H9 (cell line): ENCODE results near the gene CAPN5. TPM values are rescaled to one million over a fixed set of nuclear protein-coding genes. Genes with fewer than 3 reads are reported as not detected.
A peak's percentile ranks its signal among the peaks of the same experiment; 100 is the strongest.

Source experiments
- DNase-seq: peaks from one replicate; pipeline ENCODE4 v3.0.0-alpha.2; 2017
- H2AFZ ChIP-seq: one replicate; pipeline ENCODE4 v1.6.1; 2013; ENCODE audit warnings: mild to moderate bottlenecking, low read length, control low read depth, moderate library complexity
- H2AK5ac ChIP-seq: 2 replicates; pipeline ENCODE4 v1.6.1; 2013; ENCODE audit warnings: low read length, control low read depth, mixed read lengths; ENCODE audit not compliant: insufficient read length
- H2BK120ac ChIP-seq: one replicate; pipeline ENCODE4 v1.6.1; 2013; ENCODE audit warnings: low read depth, mild to moderate bottlenecking, low read length, control low read depth, inconsistent platforms; ENCODE audit not compliant: poor library complexity, severe bottlenecking
- H2BK12ac ChIP-seq: 2 replicates; pipeline ENCODE4 v1.6.1; 2013; ENCODE audit warnings: low read length, control low read depth, mixed read lengths, low read depth; ENCODE audit not compliant: insufficient read length
- H2BK15ac ChIP-seq: 2 replicates; pipeline ENCODE4 v1.6.1; 2013; ENCODE audit warnings: low read depth, low read length, control low read depth
- H2BK20ac ChIP-seq: one replicate; pipeline ENCODE4 v1.6.1; 2013; ENCODE audit warnings: low read depth, mild to moderate bottlenecking, low read length, control low read depth, inconsistent platforms; ENCODE audit not compliant: poor library complexity, severe bottlenecking
- H2BK5ac ChIP-seq: 2 replicates; pipeline ENCODE4 v1.6.1; 2013; ENCODE audit warnings: low read length, control low read depth, mixed read lengths; ENCODE audit not compliant: insufficient read length
- H3K14ac ChIP-seq: 2 replicates; pipeline ENCODE4 v1.6.1; 2013; ENCODE audit warnings: low read length, control low read depth; ENCODE audit not compliant: insufficient read depth
- H3K18ac ChIP-seq: 2 replicates; pipeline ENCODE4 v1.6.1; 2013; ENCODE audit warnings: low read depth, mild to moderate bottlenecking, mixed read lengths, low read length, control low read depth; ENCODE audit not compliant: insufficient read length
- H3K23ac ChIP-seq: 2 replicates; pipeline ENCODE4 v1.6.1; 2013; ENCODE audit warnings: low read length, control low read depth, mixed read lengths, low read depth; ENCODE audit not compliant: insufficient read length
- H3K23me2 ChIP-seq: 2 replicates; pipeline ENCODE4 v1.6.1; 2013; ENCODE audit warnings: low read depth, mild to moderate bottlenecking, mixed read lengths, low read length, control low read depth; ENCODE audit not compliant: insufficient read length, poor library complexity, severe bottlenecking
- H3K27ac ChIP-seq: 2 replicates; pipeline ENCODE4 v1.5.1; 2013; ENCODE audit warnings: low read length, control low read depth, mixed read lengths, low read depth; ENCODE audit not compliant: insufficient read length
- H3K27me3 ChIP-seq: 2 replicates; pipeline ENCODE4 v1.6.1; 2013; ENCODE audit warnings: low read length, control low read depth, inconsistent platforms; ENCODE audit not compliant: insufficient read depth
- H3K4ac ChIP-seq: 2 replicates; pipeline ENCODE4 v1.6.1; 2013; ENCODE audit warnings: low read depth, mild to moderate bottlenecking, control low read depth, inconsistent platforms, low read length, moderate library complexity
- H3K4me1 ChIP-seq: 2 replicates; pipeline ENCODE4 v1.6.1; 2013; ENCODE audit warnings: low read length, control low read depth, inconsistent platforms; ENCODE audit not compliant: insufficient read depth
- H3K4me2 ChIP-seq: 2 replicates; pipeline ENCODE4 v1.6.1; 2013; ENCODE audit warnings: low read length, control low read depth, mixed read lengths; ENCODE audit not compliant: insufficient read length, insufficient read depth
- H3K56ac ChIP-seq: 2 replicates; pipeline ENCODE4 v1.6.1; 2013; ENCODE audit warnings: low read depth, mild to moderate bottlenecking, mixed read lengths, low read length, control low read depth; ENCODE audit not compliant: insufficient read length
- H3K79me1 ChIP-seq: 2 replicates; pipeline ENCODE4 v1.6.1; 2013; ENCODE audit warnings: low read depth, mild to moderate bottlenecking, moderate library complexity, low read length, control low read depth, inconsistent platforms; ENCODE audit not compliant: insufficient read depth, poor library complexity, severe bottlenecking
- H3K79me2 ChIP-seq: 2 replicates; pipeline ENCODE4 v1.6.1; 2013; ENCODE audit warnings: low read length, control low read depth, inconsistent platforms; ENCODE audit not compliant: insufficient read depth
- H3K9ac ChIP-seq: 2 replicates; pipeline ENCODE4 v1.6.1; 2013; ENCODE audit warnings: low read length, control low read depth, mixed read lengths; ENCODE audit not compliant: insufficient read length; ENCODE audit errors: extremely low read depth
- H3K9me3 ChIP-seq: one replicate; pipeline ENCODE4 v1.6.1; 2013; ENCODE audit warnings: low read depth, low read length, inconsistent platforms; ENCODE audit not compliant: control insufficient read depth
- H3T11ph ChIP-seq: one replicate; pipeline ENCODE4 v1.6.1; 2013; ENCODE audit warnings: mild to moderate bottlenecking, low read length, control low read depth, inconsistent platforms
- H4K20me1 ChIP-seq: one replicate; pipeline ENCODE4 v1.6.1; 2013; ENCODE audit not compliant: control insufficient read depth, insufficient read length, insufficient read depth
- H4K5ac ChIP-seq: 2 replicates; pipeline ENCODE4 v1.6.1; 2013; ENCODE audit warnings: low read depth, mild to moderate bottlenecking, mixed read lengths, low read length, control low read depth; ENCODE audit not compliant: insufficient read length
- H4K8ac ChIP-seq: replicated peaks from 2 replicates; pipeline ENCODE4 v1.6.1; 2013; ENCODE audit warnings: low read length, control low read depth, mixed read lengths, low read depth; ENCODE audit not compliant: insufficient read length
- H4K91ac ChIP-seq: 2 replicates; pipeline ENCODE4 v1.6.1; 2013; ENCODE audit warnings: low read depth, mild to moderate bottlenecking, moderate library complexity, mixed read lengths, low read length, control low read depth; ENCODE audit not compliant: insufficient read length
- H3K27ac Mint-ChIP-seq, 3 experiments: 2 replicates in 2 of 3; 3 replicates in 1 of 3; pipeline ENCODE4 v1.8.0; 2020 to 2021; ENCODE audit warnings: mixed read lengths in 3 of 3, mild to moderate bottlenecking in 1 of 3, moderate library complexity in 1 of 3
- H3K27me3 Mint-ChIP-seq: 2 replicates; pipeline ENCODE4 v1.8.0; 2021; ENCODE audit warnings: low read depth, mild to moderate bottlenecking, moderate library complexity, mixed read lengths
- H3K36me3 Mint-ChIP-seq, 3 experiments: 2 replicates in 2 of 3; 3 replicates in 1 of 3; pipeline ENCODE4 v1.8.0; 2020 to 2021; ENCODE audit warnings: low read depth in 3 of 3, mixed read lengths in 3 of 3; ENCODE audit not compliant: insufficient read depth in 1 of 3
- H3K4me1 Mint-ChIP-seq, 2 experiments: 2 replicates each; pipeline ENCODE4 v1.8.0; 2020; ENCODE audit warnings: mixed read lengths in 2 of 2
- H3K4me3 Mint-ChIP-seq, 2 experiments: 2 replicates in 1 of 2; 3 replicates in 1 of 2; pipeline ENCODE4 v1.8.0; 2020 to 2021; ENCODE audit warnings: mild to moderate bottlenecking in 2 of 2, mixed read lengths in 2 of 2, moderate library complexity in 1 of 2
- H3K9me3 Mint-ChIP-seq, 2 experiments: 2 replicates in 1 of 2; 3 replicates in 1 of 2; pipeline ENCODE4 v1.8.0; 2020; ENCODE audit warnings: mild to moderate bottlenecking in 2 of 2, mixed read lengths in 2 of 2, moderate library complexity in 1 of 2
- CTCF ChIP-seq: fragments of 200-600 bp; sonication (generic); conservative IDR thresholded peaks from 3 replicates; pipeline ENCODE4 v1.8.0; 2021; ENCODE audit warnings: antibody characterized with exemption, mild to moderate bottlenecking
- WGBS: extraction: QIAGEN DNeasy Blood & Tissue Kit; methylation state at CpG from one replicate; pipeline ENCODE4 v1.1.7; 2013; ENCODE audit warnings: missing lambda C conversion rate, low lambda C conversion rate, mixed read lengths; ENCODE audit not compliant: insufficient read length; ENCODE audit errors: extremely low coverage; 5-methylcytosine and 5-hydroxymethylcytosine counted together
- total RNA-seq: library from RNA; stranded (reverse); gene quantifications from 2 replicates; pipeline ENCODE4 v1.2.1, GENCODE V29; 2021

The CAPN5 gene
- total RNA-seq, 1 experiment from 2014 or later = 16.7 TPM

- Histone ChIP-seq H3K79me1 (no peaks in the 10 kb centered on the region), H2BK5ac (no peak overlapping the region), H2AK5ac (no peak overlapping the region), H2BK120ac (no peak overlapping the region), H2BK12ac (no peak overlapping the region), H3K9ac (no peak overlapping the region), H3K4me1 (no peaks in the 10 kb centered on the region), H3K4me2 (peak overlapping the region; percentile 39), H3K27me3 (peaks cover 2% of the 10 kb centered on the region; the same call in 1 of the 2 replicates), H4K8ac (no peak overlapping the region), H3K23me2 (no peaks in the 10 kb centered on the region), H3K4ac (no peak overlapping the region), H2AFZ (no peak overlapping the region), H4K5ac (no peak overlapping the region), H3K23ac (no peak overlapping the region), H3K9me3 (no peaks in the 10 kb centered on the region), H2BK20ac (no peak overlapping the region), H2BK15ac (no peak overlapping the region), H4K91ac (no peak overlapping the region), H3K79me2 (no peaks in the 10 kb centered on the region), H3K27ac (no peak overlapping the region), H3K56ac (no peak overlapping the region), H4K20me1 (no peaks in the 10 kb centered on the region), H3K14ac (no peak overlapping the region), H3T11ph (no peak overlapping the region), H3K18ac (no peak overlapping the region)
- H3K27ac Mint-ChIP-seq = no peak overlapping the region
- peak overlapping the region; percentile 48 to 73; a peak in 4 of 5 replicates for H3K4me3 Mint-ChIP-seq
- H3K9me3 Mint-ChIP-seq = peaks cover 2 to 3% of the 10 kb centered on the region in 2 experiments; a peak in 2 of 5 replicates
- no peaks in the 10 kb centered on the region; a peak in 1 of 7 replicates for H3K36me3 Mint-ChIP-seq
- H3K27me3 Mint-ChIP-seq = peaks cover 31% of the 10 kb centered on the region
- peak; percentile 78 for DNase-seq
- H3K4me1 Mint-ChIP-seq = peaks cover 12 to 19% of the 10 kb centered on the region in 2 experiments
- TF ChIP-seq CTCF = peak; percentile 98
- WGBS = no CpG with 5 or more reads among the region's 39 CpGs
Measured at GRCh38 chr11:77046060-77046501, 20.7 kb upstream of the CAPN5 start.
